Smooth muscle cell (in vitro differentiated cells): Measurements from ENCODE around the gene HPF1. TPM values are rescaled to one million over a fixed set of nuclear protein-coding genes. Genes with fewer than 3 reads are reported as not detected.
"Not testable (repeated sequence)": the region's sequence is repeated elsewhere in the genome, so short reads cannot be mapped to it uniquely, and the experiment has no call there.

Experiments used
- DNase-seq: peaks from one replicate; lab custom pipeline; 2025; ENCODE audit not compliant: unreplicated experiment; lab: John Stamatoyannopoulos, UW
- H2AFZ ChIP-seq: fragments of 200-600 bp; sonication (generic); 2 replicates; pipeline ENCODE4 v1.6.0; 2016; ENCODE audit warnings: antibody characterized with exemption, low read depth, mild to moderate bottlenecking
- H3F3A ChIP-seq: fragments of 200-600 bp; sonication (generic); 2 replicates; pipeline ENCODE4 v1.6.0; 2017; ENCODE audit warnings: antibody characterized with exemption, low read depth
- H3K27ac ChIP-seq: fragments of 200-600 bp; sonication (generic); 2 replicates; pipeline ENCODE4 v1.5.1; 2016; ENCODE audit warnings: low read depth, mild to moderate bottlenecking
- H3K27me3 ChIP-seq: fragments of 200-600 bp; sonication (generic); 2 replicates; pipeline ENCODE4 v1.6.1; 2016; ENCODE audit warnings: low read depth, mild to moderate bottlenecking
- H3K36me3 ChIP-seq: fragments of 200-600 bp; sonication (generic); 2 replicates; pipeline ENCODE4 v1.5.1; 2016; ENCODE audit warnings: low read depth
- H3K4me1 ChIP-seq: fragments of 200-600 bp; sonication (generic); 2 replicates; pipeline ENCODE4 v1.5.1; 2016; ENCODE audit warnings: low read depth
- H3K4me2 ChIP-seq: fragments of 200-600 bp; sonication (generic); 2 replicates; pipeline ENCODE4 v1.6.0; 2016; ENCODE audit warnings: mild to moderate bottlenecking
- H3K4me3 ChIP-seq: fragments of 200-600 bp; sonication (generic); 2 replicates; pipeline ENCODE4 v1.5.1; 2016; ENCODE audit warnings: mild to moderate bottlenecking
- H3K79me2 ChIP-seq: fragments of 200-600 bp; sonication (generic); 2 replicates; pipeline ENCODE4 v1.6.0; 2016; ENCODE audit warnings: low read depth, mild to moderate bottlenecking
- H3K9ac ChIP-seq: fragments of 200-600 bp; sonication (generic); 2 replicates; pipeline ENCODE4 v1.6.0; 2016; ENCODE audit warnings: low read depth
- H3K9me3 ChIP-seq: fragments of 200-600 bp; sonication (generic); replicated peaks from 2 replicates; pipeline ENCODE4 v1.5.1; 2016; ENCODE audit warnings: low read depth
- H4K20me1 ChIP-seq: fragments of 200-600 bp; sonication (generic); 2 replicates; pipeline ENCODE4 v1.6.0; 2016; ENCODE audit warnings: low read depth
- CTCF ChIP-seq: fragments of 200-600 bp; sonication (generic); IDR thresholded peaks from 2 replicates; pipeline ENCODE4 v1.5.1; 2017; ENCODE audit warnings: borderline replicate concordance, mild to moderate bottlenecking, antibody characterized with exemption; ENCODE audit not compliant: insufficient read depth, poor library complexity, severe bottlenecking
- WGBS: methylation state at CpG from one replicate; pipeline ENCODE4 v1.1.7; 2016; ENCODE audit warnings: low lambda C conversion rate; 5-methylcytosine and 5-hydroxymethylcytosine counted together
- polyA plus RNA-seq: library from polyadenylated mRNA; unstranded; fragments of >200 nt; fragmentation: Nextera tagmentation; extraction: Ambion mirVana; gene quantifications from 2 replicates; pipeline ENCODE4 v1.2.1, GENCODE V29; 2016
- total RNA-seq: library from RNA; depleted of rRNA; stranded (reverse); fragments of >200 nt; gene quantifications from 2 replicates; pipeline ENCODE4 v1.2.3, GENCODE V29; 2014

Gene HPF1
- total and polyA plus RNA-seq, 2 experiments from 2014 or later = 34.1 to 53.9 TPM

DNA sequence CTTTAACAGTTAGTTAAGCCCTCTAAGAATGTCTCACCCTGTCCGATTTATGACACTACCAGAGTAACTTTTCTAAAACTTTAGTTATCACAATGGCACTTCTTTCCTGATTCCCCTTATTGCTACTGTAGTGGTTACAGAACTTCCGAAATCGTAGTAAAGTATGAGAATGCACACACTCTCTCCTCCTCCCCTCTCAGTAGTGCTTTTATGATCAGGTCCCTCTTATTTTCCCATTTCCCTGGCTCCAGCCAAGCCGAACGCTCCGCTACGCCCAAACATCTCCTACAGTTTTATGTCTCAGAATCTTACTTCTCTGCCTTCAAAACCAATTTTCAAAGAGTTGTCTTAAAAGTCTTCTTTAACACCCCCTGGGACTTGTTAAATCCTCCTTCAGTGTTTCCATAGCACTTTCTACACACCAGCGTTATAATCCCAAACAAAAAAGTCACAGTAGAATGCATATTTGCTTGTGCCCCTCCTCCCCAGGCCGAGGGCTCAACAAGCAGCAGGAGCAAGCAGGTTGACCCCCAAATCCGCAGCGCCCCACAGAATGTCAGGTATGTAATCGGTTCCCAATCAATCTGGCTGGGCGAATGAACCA lies 671 bp downstream of the HPF1 start:
- no peaks in the 10 kb centered on the region for H3K9me3 ChIP-seq
- H3K9ac ChIP-seq = peak overlapping the region; percentile 38
- peaks cover 32% of the 10 kb centered on the region for H3K79me2 ChIP-seq
- no peaks in the 10 kb centered on the region for H3K27me3 ChIP-seq
- TF ChIP-seq CTCF = no peak
- no peak for DNase-seq
- no peaks in the 10 kb centered on the region for H3K36me3 ChIP-seq
- 8% methylated on average over 13 of the region's 13 CpGs for WGBS
- no peak overlapping the region for H3K27ac ChIP-seq
- peaks cover 9% of the 10 kb centered on the region for H3K4me1 ChIP-seq
- H3F3A ChIP-seq = peaks cover 8% of the 10 kb centered on the region
- no peaks in the 10 kb centered on the region for H4K20me1 ChIP-seq
- peak overlapping the region; percentile 75 for H3K4me3 ChIP-seq
- peak overlapping the region; percentile 96 for H3K4me2 ChIP-seq
- peak overlapping the region; percentile 89 for H2AFZ ChIP-seq

DNA sequence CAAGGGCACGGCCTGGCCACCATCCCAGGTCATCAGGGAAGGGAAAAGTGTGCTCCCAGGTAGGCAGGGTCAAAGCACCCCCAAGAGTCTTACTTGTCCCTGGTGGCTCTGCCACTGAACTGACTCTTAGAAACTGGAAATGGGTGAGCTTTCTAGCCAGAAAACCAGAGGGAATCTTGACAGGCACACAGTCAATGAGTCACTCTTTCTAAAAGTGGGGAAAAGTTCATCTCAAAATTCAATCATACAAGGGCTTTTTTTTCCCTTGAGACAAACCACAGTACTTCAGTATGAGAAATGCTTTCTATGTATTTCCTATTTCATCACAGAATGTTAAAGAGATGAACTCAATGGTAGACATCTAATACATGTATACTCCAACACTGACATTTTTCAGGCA lies 12.5 kb downstream of the HPF1 start:
- no peaks in the 10 kb centered on the region for H3K4me1 ChIP-seq
- no peak overlapping the region for H2AFZ ChIP-seq
- WGBS = 100% methylated on average over 1 of the region's 1 CpG
- H3K9ac ChIP-seq = no peak overlapping the region
- no peak overlapping the region for H3K4me2 ChIP-seq
- TF ChIP-seq CTCF = no peak
- DNase-seq = no peak
- peaks cover 4% of the 10 kb centered on the region for H3K36me3 ChIP-seq
- H3K4me3 ChIP-seq = no peak overlapping the region
- peak overlapping the region; percentile 35 for H3K27ac ChIP-seq
- no peaks in the 10 kb centered on the region for H3K79me2 ChIP-seq
- H3F3A ChIP-seq = no peaks in the 10 kb centered on the region
- H3K9me3 ChIP-seq = no peaks in the 10 kb centered on the region
- H4K20me1 ChIP-seq = peaks cover 8% of the 10 kb centered on the region
- no peaks in the 10 kb centered on the region for H3K27me3 ChIP-seq

DNA sequence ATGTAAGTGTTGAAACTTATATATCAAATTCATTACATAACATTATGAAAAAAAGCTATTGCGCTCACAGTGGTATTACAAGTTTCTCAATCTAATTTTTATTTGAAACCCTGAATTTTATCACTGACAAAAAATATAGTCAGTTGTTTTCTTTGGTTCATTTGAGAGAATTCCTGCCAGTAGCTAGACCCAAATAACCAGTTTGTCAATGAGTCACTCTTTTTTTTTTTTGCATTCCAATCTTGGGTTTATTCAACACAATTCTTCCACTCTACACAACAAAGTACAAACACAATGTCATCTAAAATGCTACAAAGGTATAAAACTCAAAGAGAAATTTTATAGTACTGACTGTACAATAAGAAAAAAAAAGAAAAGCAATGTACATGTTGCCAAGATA lies 13.1 kb downstream of the HPF1 start:
- WGBS = 100% methylated on average over 1 of the region's 1 CpG
- no peak overlapping the region for H3K27ac ChIP-seq
- TF ChIP-seq CTCF = no peak
- no peak overlapping the region for H2AFZ ChIP-seq
- no peaks in the 10 kb centered on the region for H3K36me3 ChIP-seq
- H4K20me1 ChIP-seq = peaks cover 3% of the 10 kb centered on the region
- H3K4me3 ChIP-seq = no peak overlapping the region
- no peak for DNase-seq
- H3F3A ChIP-seq = no peaks in the 10 kb centered on the region
- no peak overlapping the region for H3K4me2 ChIP-seq
- no peaks in the 10 kb centered on the region for H3K4me1 ChIP-seq
- no peak overlapping the region for H3K9ac ChIP-seq
- no peaks in the 10 kb centered on the region for H3K9me3 ChIP-seq
- no peaks in the 10 kb centered on the region for H3K79me2 ChIP-seq
- no peaks in the 10 kb centered on the region for H3K27me3 ChIP-seq

- Histone ChIP-seq H3K4me3 (no peak overlapping the region), H3K27ac (no peak overlapping the region), H3K9me3 (no peaks in the 10 kb centered on the region), H3K27me3 (no peaks in the 10 kb centered on the region), H3F3A (no peaks in the 10 kb centered on the region), H2AFZ (no peak overlapping the region), H3K4me2 (no peak overlapping the region), H3K9ac (no peak overlapping the region), H3K79me2 (no peaks in the 10 kb centered on the region), H3K4me1 (no peaks in the 10 kb centered on the region), H4K20me1 (peaks cover 3% of the 10 kb centered on the region), H3K36me3 (peaks cover 4% of the 10 kb centered on the region)
- no peak for TF ChIP-seq CTCF
- DNase-seq = no peak
- 93% methylated on average over 2 of the region's 2 CpGs for WGBS
Observed at GRCh38 chr4:169741569-169741968, 16.2 kb downstream of the HPF1 start.

- not testable (repeated sequence) for H3K9me3 ChIP-seq, H4K20me1 ChIP-seq, H2AFZ ChIP-seq, H3K27ac ChIP-seq, DNase-seq, H3K27me3 ChIP-seq, H3K4me1 ChIP-seq, H3K79me2 ChIP-seq, H3K4me2 ChIP-seq, H3K9ac ChIP-seq, H3F3A ChIP-seq, H3K36me3 ChIP-seq, H3K4me3 ChIP-seq
Observed at GRCh38 chr4:169738604-169739003, 19.1 kb downstream of the HPF1 start.
